ENCODE data around the gene OR8D4. TPM values are rescaled to one million over a fixed set of nuclear protein-coding genes. Genes with fewer than 3 reads are reported as not detected.
"Not testable (repeated sequence)": the region's sequence is repeated elsewhere in the genome, so short reads cannot be mapped to it uniquely, and the experiment has no call there.

OR8D4 gene
- not detected for total RNA-seq

DNA sequence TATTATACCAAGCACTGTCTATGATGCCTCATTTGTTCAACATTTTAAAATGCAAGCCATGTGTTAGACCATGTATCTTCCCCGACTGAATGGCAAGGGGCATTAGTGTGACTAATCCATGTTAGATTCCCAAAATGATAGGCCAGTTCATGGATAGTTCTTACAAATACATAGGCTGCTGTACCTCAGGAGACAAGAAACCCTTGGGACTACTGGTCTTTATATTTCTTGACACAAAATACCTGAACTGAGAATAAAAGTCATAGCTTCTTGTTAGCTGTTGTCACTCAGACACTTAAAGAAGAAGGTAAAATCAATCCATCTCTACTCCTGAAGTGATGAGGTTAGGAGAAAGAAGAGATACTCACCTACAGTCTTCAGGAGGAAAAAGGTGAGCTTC, at the start of gene OR8D4:
TSS of gene OR8D4 (plus strand) at position 301 of the 400 bp plus-strand sequence. CDS start 4,265 bp downstream, outside the sequence.
- POLR2A ChIA-PET, result no interaction called here

DNA sequence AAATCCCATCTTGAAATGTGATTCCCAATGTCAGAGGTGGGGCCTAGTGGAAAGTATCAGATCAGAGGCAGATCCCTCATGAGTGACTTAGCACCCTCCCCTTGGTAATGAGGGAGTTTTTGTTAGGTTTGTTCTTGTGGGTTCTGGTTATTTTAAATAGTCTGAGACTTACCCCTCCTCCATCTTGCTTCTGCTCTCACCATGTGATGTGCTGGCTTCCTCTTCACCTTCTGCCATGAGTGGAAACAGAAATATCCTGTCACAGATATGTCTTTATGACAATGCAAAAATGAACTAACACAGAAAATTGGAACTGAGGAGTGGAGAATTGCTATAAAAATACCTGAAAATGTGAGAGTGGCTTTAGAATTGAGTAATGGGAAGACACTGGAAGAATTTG, 49.6 kb upstream of the OR8D4 start:
- POLR2A ChIA-PET, result no interaction called here
- CTCF ChIA-PET, result no interaction called here

More for the DNA sequence above, at the start of gene OR8D4:
- CTCF ChIA-PET, result no interaction called here

DNA sequence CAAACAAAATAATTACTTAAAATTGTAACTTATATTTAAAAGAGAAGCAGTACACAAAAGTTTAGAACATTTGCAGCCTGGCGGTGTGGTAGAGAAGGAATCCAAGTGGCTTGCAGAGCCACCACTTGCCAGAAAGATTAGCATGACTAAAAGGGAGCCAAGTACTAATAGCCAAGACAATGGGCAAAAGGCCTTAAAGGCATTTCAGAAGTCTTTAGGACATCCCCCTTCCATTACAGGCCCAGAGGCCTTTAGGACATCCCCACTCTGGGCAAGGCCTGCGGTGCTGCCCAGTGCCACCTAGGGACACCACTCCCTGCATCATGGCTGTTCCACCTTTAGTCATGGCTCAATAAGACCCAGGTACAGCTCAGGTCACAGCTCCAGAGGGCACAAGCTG, 48.9 kb upstream of the OR8D4 start:
- ChIA-PET POLR2A (no interaction called here), CTCF (no interaction called here)

DNA sequence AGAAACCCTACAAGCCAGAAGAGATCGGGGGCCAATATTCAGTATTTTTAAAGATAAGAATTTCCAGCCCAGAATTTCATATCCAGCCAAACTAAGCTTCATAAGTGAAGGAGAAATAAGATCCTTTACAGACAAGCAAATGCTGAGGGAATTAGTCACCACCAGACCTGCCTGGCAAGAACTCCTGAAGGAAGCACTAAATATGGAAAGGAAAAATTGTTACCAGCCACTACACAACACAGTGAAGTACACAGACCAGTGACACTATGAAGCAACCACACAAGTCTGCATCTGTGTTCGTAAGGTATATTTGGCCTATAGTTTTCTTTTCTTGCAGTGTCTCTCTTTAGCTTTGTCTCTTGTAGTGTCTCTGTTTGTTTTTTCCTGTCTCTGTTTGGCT, 45.5 kb upstream of the OR8D4 start:
- CTCF ChIA-PET, result no interaction called here
- POLR2A ChIA-PET, result no interaction called here

DNA sequence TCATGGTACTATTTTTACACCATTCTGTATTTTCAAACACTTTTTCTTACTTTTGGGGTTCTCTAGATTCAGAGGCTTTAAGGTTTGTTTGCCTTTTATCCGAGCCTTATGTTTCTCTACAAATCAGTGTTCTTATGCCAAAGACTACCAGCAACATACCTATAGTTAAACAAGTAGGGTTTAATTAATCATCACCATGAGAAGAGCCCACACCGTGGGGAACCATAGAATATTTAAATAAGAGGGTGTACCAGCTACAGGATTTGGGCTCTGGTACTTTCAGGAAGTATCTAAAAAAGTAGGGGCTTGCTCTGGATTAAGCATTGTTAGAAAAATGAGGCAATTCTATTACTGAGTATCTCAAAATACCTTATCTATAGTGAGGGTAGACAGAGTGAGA, 42.2 kb upstream of the OR8D4 start:
- ChIA-PET POLR2A (no interaction called here), CTCF (no interaction called here)

DNA sequence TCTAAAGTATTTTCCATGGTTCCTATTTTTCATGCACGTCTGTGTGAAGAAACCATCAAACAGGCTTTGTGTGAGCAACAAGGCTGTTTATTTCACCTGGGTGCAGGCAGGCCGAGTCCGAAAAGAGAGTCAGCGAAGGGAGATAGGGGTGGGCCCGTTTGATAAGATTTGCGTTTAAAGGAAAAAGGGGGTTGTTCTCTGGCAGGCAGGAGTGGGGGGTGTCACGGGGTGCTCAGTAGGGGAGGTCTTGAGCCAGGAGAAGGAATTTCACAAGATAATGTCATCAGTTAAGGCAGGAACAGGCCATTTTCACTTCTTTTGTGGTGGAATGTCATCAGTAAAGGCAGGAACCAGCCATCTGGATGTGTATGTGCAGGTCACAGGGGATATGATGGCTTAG, 36.7 kb upstream of the OR8D4 start:
- POLR2A ChIA-PET, CTCF ChIA-PET: not testable (repeated sequence)

DNA sequence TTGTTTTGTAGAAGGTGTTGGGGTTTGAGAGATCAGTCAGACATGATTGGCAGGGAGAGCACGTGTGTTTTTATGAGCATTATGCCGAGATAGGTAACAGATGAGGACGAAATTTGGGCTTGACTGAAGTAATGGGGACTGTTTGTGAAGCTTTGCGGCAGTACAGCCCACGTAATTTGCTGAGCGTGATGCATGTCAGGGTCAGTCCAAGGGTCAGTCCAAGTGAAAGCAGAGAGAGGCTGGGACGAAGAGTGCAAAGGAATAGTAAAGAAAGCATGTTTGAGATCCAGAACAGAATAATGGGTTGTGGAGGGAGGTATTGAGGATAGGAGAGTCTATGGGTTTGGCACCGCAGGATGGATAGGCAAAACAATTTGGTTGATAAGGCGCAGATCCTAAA, 34.2 kb upstream of the OR8D4 start:
- CTCF ChIA-PET, POLR2A ChIA-PET: not testable (repeated sequence)

DNA sequence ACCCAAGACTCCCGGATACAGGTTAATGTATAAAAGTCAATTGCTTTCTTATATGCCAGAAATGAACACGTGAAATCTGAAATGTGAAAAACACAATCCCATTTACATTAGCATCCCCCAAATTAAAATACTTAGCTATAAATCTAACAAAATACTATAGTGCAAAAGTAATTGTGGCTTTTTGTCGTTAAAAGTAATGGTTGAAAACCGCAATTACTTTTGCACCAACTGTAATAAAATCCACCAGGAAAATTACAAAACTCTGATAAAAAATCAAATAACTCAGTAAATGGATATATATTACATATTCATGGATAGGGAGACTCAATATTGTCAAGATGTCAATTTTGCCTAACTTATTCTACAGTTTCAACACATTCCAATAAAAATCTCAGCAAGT, 21.1 kb upstream of the OR8D4 start:
- ChIA-PET POLR2A (no interaction called here), CTCF (no interaction called here)

DNA sequence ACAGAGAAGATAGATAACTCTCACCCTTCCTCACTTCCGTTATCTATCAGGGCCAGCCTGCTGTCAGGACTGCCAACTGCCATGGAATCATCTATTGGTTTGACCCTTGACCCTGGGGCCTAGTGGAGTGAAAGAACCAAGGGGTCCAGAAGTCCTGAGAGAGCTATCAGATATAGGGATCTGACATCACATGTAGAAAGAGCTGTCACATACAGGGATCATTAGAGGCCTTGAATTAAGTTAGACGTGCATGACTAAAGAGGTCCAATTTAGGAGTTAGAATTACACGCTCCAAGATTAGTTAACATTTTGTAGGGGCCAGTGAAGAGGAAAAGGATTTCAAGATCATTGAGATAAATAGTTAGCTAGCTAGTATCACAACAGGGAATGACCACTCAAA, 16.4 kb upstream of the OR8D4 start, which contains the start of gene TMEM225:
TSS of gene TMEM225 (minus strand) at position 101 of the 400 bp plus-strand sequence. CDS start 245 bp downstream, outside the sequence.
- ChIA-PET CTCF (no interaction called here), POLR2A (no interaction called here)

DNA sequence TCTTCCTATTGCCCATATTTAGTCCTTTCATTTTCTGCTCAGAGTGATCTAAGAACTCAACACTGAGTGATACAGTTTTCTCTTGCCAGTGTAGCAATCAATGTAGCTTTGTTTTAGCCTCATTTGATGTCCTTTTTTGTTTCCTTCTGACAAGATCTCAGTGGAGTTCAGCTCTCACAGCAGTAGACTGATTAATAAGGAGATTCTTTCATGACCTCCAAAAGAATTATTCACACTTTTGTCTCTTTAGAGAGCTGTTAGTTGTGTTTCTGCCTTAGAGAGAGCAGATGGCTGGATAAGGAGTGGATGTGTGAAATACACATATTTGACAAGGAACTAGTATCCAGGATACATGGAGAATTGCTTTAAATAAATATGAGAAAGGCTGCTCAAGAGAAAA, 9.9 kb upstream of the OR8D4 start:
- ChIA-PET POLR2A (no interaction called here), CTCF (no interaction called here)

DNA sequence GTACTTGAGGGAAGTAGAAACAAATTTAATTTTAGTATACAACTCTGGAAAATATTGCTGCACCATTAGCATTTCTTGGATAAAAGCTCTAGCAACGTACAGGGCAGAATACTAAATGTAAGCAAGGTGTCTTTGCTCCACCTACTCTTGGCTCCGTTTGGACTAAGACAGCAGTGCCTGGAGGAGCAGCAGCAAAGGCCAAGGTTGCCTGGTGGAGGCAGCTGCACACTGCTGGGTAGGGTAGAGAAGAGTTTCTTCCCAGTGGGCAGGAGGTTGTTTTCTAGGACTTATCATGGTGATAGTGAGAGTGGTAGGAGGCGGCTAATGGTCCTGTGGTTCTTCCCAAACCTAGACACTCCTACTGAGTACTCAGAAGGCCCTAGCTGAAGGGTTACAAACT, 2.2 kb upstream of the OR8D4 start:
- POLR2A ChIA-PET, result no interaction called here
- CTCF ChIA-PET, result no interaction called here

DNA sequence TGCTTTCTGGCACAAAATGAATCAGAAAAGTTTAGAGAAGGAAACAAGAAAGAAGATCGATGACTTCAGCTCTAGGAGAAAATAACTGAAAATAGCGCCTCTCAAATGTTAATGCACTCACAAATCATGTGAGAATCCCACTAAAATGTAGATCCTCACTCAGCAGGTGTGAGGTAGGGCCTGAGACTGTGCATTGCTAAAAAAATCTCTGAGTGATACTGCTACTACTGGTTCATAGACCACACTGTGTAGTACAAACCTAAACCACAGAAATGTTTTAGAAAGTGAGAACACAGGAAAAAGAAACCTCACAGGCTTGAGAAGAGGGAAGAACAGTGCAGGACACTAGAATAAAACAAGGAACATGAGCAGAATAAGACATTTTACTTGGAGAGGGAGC, 2.0 kb downstream of the OR8D4 start:
- CTCF ChIA-PET, result no interaction called here
- POLR2A ChIA-PET, result no interaction called here

DNA sequence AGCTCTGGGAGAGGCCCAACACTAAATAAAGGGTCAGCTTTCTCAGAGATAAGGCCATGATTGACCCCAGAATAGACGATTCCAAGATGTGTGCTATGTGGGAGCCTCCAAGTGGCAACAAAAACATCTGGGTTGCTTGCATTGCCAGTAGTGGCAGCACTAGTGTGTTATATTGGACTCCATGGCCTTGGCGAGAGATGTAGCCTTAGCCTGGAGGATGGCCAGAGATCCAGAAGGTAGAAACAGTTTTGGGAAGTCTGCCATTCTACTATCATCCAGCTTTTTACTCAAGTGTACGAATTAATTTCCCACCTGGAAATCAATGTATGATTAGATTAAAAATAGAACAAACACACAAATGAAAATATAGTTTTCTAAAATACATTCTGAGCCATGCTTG, 3.0 kb downstream of the OR8D4 start:
- POLR2A ChIA-PET, result no interaction called here
- CTCF ChIA-PET, result no interaction called here

DNA sequence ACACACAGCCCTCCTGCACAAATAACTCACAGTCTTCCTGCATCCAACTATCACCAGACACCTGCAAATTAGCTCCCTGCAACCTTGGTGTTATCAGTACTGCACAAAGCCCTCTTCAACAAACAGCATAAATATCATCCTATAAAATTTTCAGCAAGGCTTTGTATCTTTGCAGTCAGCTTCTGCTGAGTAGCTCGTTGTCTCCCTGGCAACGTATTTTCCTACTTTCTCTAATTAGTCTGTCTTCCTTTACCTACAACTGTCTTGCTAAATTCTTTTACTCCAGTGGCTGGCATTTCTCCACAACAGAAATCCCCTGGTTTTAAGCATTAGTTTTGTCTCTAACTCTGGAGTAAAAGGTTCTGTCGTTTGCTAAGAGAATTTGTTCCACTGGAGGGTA, 3.9 kb downstream of the OR8D4 start:
- ChIA-PET POLR2A (no interaction called here), CTCF (no interaction called here)

DNA sequence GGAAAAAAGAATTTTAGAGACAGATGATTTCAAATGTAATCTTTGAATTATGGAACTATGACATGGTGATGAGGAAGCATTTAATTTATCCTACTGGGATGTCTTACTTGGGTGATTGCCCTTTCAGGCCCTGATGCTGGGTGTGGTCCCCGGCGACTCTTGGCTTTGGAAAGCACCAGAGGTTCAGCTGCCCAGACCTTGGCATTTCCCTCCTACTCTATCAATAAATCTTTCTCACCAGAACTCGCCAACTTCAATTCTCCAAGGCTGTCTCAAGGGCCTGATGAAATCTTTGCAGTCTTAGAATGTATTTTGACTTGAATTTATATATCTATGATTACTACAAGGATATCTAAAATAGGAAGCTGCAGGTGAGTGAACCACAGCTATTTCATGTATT, 19.0 kb downstream of the OR8D4 start:
- CTCF ChIA-PET, result no interaction called here

DNA sequence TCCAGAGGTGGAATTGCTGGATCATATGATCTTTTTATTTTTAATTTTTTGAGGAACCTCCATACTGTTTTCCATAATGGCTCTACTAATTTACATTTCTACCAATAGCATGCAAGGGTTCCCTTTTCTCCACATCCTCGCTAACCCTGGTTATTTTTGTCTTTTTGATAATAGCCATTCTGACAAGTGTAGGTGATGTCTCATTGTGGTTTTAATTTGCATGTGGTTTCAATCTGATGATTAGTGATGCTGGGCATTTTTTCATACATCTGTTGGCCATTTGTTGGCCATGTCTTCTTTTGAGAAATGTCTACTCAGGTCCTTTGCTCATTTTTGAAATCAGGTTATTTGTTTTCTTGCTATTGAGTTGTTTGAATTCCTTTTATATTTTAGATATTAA, 22.1 kb downstream of the OR8D4 start:
- ChIA-PET POLR2A (no interaction called here), CTCF (no interaction called here)

More for the DNA sequence above, 19.0 kb downstream of the OR8D4 start:
- POLR2A ChIA-PET, result no interaction called here

DNA sequence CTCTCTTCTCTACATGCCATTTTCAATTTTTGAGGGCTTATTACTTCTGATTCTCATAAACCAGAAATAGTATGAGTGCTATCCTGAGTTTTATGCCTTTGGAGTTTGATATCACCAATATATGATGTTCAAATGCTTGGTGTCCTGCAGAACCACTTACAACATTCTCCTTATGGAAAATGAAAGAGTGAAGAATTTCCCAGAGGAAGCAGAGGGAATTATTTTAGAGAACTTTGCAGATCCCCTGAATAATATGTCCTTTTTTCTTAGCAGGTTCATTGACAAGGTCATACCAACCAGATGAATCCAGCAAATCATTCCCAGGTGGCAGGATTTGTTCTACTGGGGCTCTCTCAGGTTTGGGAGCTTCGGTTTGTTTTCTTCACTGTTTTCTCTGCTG, 37.4 kb downstream of the OR8D4 start, which contains the start of gene OR4D5:
TSS of gene OR4D5 (plus strand) at position 301 of the 400 bp plus-strand sequence. CDS start at position 301, 0 bp downstream.
- ChIA-PET POLR2A (no interaction called here), CTCF (no interaction called here)

DNA sequence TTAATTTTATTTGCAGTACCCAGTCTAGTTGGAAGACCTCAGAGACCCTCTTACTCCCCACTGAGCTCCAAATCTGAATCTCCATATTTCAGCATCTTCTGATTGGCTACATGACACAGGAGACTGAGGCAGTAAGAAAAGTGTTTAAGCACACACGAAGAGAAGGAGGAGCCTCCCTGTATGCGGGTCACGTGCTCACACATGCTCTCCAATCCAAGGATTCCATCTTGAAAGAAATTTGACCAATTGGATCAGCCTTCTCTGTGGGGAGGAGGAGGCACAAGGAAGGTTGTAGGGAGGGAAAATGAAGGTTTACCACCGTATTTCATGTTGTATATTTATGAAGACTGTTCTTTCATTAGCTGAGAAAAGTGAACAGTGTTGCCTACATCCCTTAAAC, 40.4 kb downstream of the OR8D4 start:
- ChIA-PET POLR2A (no interaction called here), CTCF (no interaction called here)

DNA sequence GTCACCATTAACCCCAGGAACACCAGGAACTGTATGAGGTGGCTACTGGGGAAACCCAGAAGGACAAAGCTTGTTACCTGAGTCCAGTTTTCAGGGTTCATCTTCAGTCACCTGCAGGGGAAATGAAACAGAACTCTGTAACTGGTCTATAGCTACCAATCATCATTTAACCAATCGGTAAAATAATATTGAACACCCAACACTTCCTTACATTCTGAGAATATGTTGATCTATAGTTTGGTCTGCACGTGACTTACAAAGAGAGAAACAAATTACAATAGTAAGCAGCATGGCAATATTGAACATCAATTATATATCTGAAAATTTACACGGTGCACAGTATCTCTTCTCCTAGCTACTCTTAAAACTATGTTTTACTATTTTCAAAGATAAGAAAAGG, 41.8 kb downstream of the OR8D4 start, which contains the start of gene OR6T1:
TSS of gene OR6T1 (minus strand) at position 101 of the 400 bp plus-strand sequence. CDS start at position 101, 0 bp downstream.
- ChIA-PET CTCF (no interaction called here), POLR2A (no interaction called here)

DNA sequence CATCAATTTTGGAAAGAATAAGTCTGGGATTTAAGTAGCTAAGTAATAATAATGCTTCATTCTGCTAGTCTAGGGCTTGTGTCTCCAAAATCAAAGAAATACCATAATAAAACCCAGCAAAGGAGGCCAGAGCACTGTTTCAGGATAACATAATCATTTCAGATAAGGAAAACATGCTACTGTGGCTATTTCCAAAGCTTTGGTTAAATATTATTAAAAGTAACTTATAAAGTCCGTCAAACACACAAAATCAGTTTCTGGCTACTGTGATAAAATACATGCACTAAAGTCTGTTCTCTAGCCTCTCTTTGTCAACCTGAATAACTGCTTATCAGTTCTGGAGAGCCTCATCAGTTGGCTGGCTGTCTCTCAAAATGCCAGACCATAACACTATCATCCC, 43.2 kb downstream of the OR8D4 start:
- CTCF ChIA-PET, result no interaction called here

DNA sequence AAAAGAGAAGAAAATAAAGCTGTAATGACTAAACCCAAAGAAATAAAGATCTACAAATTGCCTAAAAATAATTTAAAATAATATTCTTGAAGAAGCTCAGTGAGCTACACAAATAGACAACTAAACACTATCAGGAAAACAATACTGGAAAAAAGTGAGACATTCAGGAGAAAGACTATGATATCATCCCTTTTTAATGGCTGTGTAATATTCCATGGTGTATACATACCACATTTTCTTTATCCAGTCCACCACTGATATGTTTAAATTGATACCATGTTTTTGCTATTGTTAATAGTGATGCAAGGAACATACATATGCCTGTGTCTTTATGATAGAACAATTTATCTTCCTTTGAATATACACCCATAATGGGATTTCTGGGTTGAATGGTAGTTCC, 54.8 kb downstream of the OR8D4 start:
- POLR2A ChIA-PET, result no interaction called here
- CTCF ChIA-PET, result no interaction called here

More for the DNA sequence above, 43.2 kb downstream of the OR8D4 start:
- POLR2A ChIA-PET, result interaction anchor here (0.6 kb wide), 1 partner anchor 79 kb away, joined by 3 read pairs; no protein-coding TSS in a partner anchor

Data from activated CD8-positive, alpha-beta memory T cell treated with anti-CD3 and anti-CD28 coated beads for 36 hours (primary cell).